HL-60 (cell line): ENCODE results near the gene RGS10.
"Not testable (repeated sequence)": the region's sequence is repeated elsewhere in the genome, so short reads cannot be mapped to it uniquely, and the experiment has no call there.

ENCODE experiments used
- DNase-seq, 2 experiments: peaks; one replicate each; pipeline ENCODE4 v3.0.0-alpha.2; 2010 to 2020; ENCODE audit warnings: low read depth in 1 of 2, low spot score in 1 of 2
- H3K27ac ChIP-seq: fragments of 250-450 bp; sonication (Bioruptor Pico); replicated peaks from 2 replicates; pipeline ENCODE4 v1.5.1; 2020; ENCODE audit warnings: mild to moderate bottlenecking, moderate library complexity
- H3K27me3 ChIP-seq: fragments of 250-450 bp; sonication (Bioruptor Pico); 2 replicates; pipeline ENCODE4 v1.5.1; 2021; ENCODE audit warnings: mild to moderate bottlenecking, moderate library complexity; ENCODE audit not compliant: insufficient read depth, poor library complexity, severe bottlenecking
- H3K4me3 ChIP-seq: replicated peaks from 2 replicates; pipeline ENCODE4 v1.5.1; 2011; ENCODE audit warnings: mild to moderate bottlenecking, control low read depth, low read length; ENCODE audit not compliant: insufficient read depth
- CTCF ChIP-seq: IDR thresholded peaks from one replicate; pipeline ENCODE4 v1.5.1; 2011; ENCODE audit warnings: low read length, control low read depth, inconsistent platforms; ENCODE audit not compliant: insufficient read depth
- GABPA ChIP-seq: IDR thresholded peaks from 2 replicates; pipeline ENCODE4 v1.6.1; 2012; ENCODE audit warnings: low read depth
- POLR2AphosphoS5 ChIP-seq: IDR thresholded peaks from 2 replicates; pipeline ENCODE4 v1.6.1; 2012; ENCODE audit warnings: low read depth
- SPI1 ChIP-seq: IDR thresholded peaks from 2 replicates; pipeline ENCODE4 v1.6.1; 2012; ENCODE audit warnings: low read depth, mild to moderate bottlenecking, borderline replicate concordance
- TF ChIP-seq, protein P1 (sequence below): IDR thresholded peaks from 2 replicates; pipeline ENCODE4 v1.6.1; 2012; ENCODE audit warnings: low read depth; ENCODE audit not compliant: insufficient replicate concordance

The RGS10 gene

GRCh38 chr10:119575506-119575905 lies 33.0 kb upstream of the RGS10 start:
- DNase-seq, result no peak
- no peaks in the 10 kb centered on the region for H3K27me3 ChIP-seq
- no peak overlapping the region for H3K27ac ChIP-seq
- TF ChIP-seq, protein P1, sequence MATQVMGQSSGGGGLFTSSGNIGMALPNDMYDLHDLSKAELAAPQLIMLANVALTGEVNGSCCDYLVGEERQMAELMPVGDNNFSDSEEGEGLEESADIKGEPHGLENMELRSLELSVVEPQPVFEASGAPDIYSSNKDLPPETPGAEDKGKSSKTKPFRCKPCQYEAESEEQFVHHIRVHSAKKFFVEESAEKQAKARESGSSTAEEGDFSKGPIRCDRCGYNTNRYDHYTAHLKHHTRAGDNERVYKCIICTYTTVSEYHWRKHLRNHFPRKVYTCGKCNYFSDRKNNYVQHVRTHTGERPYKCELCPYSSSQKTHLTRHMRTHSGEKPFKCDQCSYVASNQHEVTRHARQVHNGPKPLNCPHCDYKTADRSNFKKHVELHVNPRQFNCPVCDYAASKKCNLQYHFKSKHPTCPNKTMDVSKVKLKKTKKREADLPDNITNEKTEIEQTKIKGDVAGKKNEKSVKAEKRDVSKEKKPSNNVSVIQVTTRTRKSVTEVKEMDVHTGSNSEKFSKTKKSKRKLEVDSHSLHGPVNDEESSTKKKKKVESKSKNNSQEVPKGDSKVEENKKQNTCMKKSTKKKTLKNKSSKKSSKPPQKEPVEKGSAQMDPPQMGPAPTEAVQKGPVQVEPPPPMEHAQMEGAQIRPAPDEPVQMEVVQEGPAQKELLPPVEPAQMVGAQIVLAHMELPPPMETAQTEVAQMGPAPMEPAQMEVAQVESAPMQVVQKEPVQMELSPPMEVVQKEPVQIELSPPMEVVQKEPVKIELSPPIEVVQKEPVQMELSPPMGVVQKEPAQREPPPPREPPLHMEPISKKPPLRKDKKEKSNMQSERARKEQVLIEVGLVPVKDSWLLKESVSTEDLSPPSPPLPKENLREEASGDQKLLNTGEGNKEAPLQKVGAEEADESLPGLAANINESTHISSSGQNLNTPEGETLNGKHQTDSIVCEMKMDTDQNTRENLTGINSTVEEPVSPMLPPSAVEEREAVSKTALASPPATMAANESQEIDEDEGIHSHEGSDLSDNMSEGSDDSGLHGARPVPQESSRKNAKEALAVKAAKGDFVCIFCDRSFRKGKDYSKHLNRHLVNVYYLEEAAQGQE, result no peak
- no peak for TF ChIP-seq SPI1
- no peak for TF ChIP-seq POLR2AphosphoS5
- no peak for TF ChIP-seq GABPA
- no peak for TF ChIP-seq CTCF
- no peak overlapping the region for H3K4me3 ChIP-seq

DNA sequence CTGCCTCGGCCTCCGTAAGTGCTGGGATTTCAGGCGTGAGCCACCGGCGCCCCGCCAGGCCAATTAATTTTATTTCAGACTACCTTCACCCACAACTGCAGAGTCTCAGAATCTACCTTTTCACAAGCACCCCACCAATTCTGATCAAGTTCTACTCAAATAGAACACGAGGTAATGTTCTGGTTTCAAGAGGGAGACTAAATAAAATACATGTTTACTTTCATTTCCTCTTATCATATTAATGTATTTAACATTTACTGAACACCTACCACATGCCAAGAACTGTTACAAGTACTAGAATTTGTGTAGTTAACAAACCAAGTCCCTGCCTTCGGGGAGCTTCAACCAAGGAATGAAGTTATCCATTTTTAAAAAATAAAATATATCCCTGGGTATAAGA lies 25.5 kb upstream of the RGS10 start:
- H3K27me3 ChIP-seq, result no peaks in the 10 kb centered on the region
- H3K4me3 ChIP-seq, result no peak overlapping the region
- DNase-seq, result no peak
- no peak overlapping the region for H3K27ac ChIP-seq
- TF ChIP-seq, protein P1, result no peak
- no peak for TF ChIP-seq GABPA
- TF ChIP-seq CTCF, result no peak
- no peak for TF ChIP-seq SPI1
- no peak for TF ChIP-seq POLR2AphosphoS5

- Histone ChIP-seq H3K27ac (no peak overlapping the region), H3K4me3 (no peak overlapping the region), H3K27me3 (no peaks in the 10 kb centered on the region)
- TF ChIP-seq SPI1 (no peak), GABPA (no peak)
- TF ChIP-seq, protein P1, result no peak
- DNase-seq, result no peak
Measured at GRCh38 chr10:119562097-119562496, 19.6 kb upstream of the RGS10 start.

GRCh38 chr10:119559511-119559910 lies 17.0 kb upstream of the RGS10 start:
- not testable (repeated sequence) for DNase-seq, H3K27me3 ChIP-seq, H3K4me3 ChIP-seq, H3K27ac ChIP-seq

- H3K4me3 ChIP-seq, H3K27me3 ChIP-seq, H3K27ac ChIP-seq, DNase-seq: not testable (repeated sequence)
Measured at GRCh38 chr10:119556081-119556480, 13.6 kb upstream of the RGS10 start.
